Measurements from ENCODE around the gene SIPA1L2.

The SIPA1L2 gene, protein sequence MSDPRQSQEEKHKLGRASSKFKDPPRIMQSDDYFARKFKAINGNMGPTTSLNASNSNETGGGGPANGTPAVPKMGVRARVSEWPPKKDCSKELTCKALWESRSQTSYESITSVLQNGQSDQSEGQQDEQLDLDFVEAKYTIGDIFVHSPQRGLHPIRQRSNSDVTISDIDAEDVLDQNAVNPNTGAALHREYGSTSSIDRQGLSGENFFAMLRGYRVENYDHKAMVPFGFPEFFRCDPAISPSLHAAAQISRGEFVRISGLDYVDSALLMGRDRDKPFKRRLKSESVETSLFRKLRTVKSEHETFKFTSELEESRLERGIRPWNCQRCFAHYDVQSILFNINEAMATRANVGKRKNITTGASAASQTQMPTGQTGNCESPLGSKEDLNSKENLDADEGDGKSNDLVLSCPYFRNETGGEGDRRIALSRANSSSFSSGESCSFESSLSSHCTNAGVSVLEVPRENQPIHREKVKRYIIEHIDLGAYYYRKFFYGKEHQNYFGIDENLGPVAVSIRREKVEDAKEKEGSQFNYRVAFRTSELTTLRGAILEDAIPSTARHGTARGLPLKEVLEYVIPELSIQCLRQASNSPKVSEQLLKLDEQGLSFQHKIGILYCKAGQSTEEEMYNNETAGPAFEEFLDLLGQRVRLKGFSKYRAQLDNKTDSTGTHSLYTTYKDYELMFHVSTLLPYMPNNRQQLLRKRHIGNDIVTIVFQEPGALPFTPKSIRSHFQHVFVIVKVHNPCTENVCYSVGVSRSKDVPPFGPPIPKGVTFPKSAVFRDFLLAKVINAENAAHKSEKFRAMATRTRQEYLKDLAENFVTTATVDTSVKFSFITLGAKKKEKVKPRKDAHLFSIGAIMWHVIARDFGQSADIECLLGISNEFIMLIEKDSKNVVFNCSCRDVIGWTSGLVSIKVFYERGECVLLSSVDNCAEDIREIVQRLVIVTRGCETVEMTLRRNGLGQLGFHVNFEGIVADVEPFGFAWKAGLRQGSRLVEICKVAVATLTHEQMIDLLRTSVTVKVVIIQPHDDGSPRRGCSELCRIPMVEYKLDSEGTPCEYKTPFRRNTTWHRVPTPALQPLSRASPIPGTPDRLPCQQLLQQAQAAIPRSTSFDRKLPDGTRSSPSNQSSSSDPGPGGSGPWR (N-terminal part only)

DNA sequence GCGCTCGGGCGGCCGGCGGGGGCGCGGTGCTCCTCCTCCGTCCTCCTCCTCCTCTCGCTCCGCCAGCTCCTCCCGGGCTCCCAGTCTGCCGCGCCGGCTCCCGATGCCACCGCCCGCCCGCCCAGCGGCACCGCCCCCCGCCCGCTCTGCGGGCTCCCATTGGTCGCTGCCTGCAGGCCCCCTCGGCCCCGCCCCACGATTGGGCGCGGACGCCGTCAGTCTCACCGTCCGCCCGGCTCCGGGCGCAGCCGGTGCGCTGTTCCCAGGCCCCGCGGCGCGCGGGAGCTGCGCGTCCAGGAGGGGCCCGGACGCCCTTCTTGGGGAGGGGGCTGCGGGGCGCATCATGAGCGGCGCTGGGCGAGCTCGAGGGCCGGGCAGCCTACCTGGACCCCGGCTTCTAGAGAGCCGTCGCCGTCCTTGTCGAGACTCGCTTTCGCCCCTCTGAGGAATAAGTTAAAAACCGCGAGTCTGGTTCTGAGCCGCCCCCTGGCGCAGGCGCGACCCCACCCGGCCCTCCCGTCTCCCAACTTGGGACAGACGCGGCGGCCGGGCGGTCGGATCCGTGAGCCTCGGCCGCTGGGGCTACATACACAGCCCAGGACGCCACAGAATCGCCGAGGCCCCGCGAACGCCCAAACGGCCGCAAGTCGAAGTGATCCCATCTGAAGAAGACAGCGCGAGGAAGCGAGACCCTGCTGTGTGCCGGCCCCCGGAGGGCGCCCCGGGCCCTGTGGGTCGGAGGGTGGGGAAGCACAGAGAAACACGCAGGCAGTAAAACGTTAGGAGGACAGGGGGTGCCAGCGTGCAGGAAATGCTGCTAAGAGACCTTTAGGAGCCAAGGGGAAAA is at the start of gene SIPA1L2:
Gene SIPA1L2, minus strand, starts transcription at position 87 of the 847 bp plus-strand sequence. CDS start 114,794 bp downstream, outside the sequence.
- Histone ChIP-seq H3K27ac (ENCODE audit: low read depth, low read length, poor library complexity, severe bottlenecking) (no peak within 1 kb of the TSS), H3K4me1 (ENCODE audit: insufficient read depth, low read length, severe bottlenecking) (no peaks in the 10 kb centered on the region), H3K36me3 (ENCODE audit: insufficient read depth, low read length) (no peaks in the 10 kb centered on the region), H3K9ac (ENCODE audit: low read length) (no peak within 1 kb of the TSS), H4K20me1 (ENCODE audit: insufficient read depth, low read length) (no peaks in the 10 kb centered on the region), H3K4me3 (ENCODE audit: low read depth, low read length, poor library complexity, severe bottlenecking) (no peak within 1 kb of the TSS), H2AFZ (ENCODE audit: low read length) (no peak within 1 kb of the TSS), H3F3A (ENCODE audit: insufficient read depth, low read length) (no peaks in the 10 kb centered on the region), H3K9me2 (ENCODE audit: low read depth, low read length) (no peaks in the 10 kb centered on the region), H3K9me3 (ENCODE audit: low read length) (no peaks in the 10 kb centered on the region), H3K79me2 (ENCODE audit: insufficient read depth, low read length) (no peaks in the 10 kb centered on the region), H3K4me2 (ENCODE audit: low read length) (no peak within 1 kb of the TSS), H3K27me3 (ENCODE audit: insufficient read depth, low read length) (no peaks in the 10 kb centered on the region)
- TF ChIP-seq, protein P1, sequence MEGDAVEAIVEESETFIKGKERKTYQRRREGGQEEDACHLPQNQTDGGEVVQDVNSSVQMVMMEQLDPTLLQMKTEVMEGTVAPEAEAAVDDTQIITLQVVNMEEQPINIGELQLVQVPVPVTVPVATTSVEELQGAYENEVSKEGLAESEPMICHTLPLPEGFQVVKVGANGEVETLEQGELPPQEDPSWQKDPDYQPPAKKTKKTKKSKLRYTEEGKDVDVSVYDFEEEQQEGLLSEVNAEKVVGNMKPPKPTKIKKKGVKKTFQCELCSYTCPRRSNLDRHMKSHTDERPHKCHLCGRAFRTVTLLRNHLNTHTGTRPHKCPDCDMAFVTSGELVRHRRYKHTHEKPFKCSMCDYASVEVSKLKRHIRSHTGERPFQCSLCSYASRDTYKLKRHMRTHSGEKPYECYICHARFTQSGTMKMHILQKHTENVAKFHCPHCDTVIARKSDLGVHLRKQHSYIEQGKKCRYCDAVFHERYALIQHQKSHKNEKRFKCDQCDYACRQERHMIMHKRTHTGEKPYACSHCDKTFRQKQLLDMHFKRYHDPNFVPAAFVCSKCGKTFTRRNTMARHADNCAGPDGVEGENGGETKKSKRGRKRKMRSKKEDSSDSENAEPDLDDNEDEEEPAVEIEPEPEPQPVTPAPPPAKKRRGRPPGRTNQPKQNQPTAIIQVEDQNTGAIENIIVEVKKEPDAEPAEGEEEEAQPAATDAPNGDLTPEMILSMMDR (IDR thresholded peaks at IDR 0.05; ENCODE audit: low read length) = no peak
- no peak for TF ChIP-seq EZH2 (IDR thresholded peaks at IDR 0.05; ENCODE audit: borderline replicate concordance, low read length)

DNA sequence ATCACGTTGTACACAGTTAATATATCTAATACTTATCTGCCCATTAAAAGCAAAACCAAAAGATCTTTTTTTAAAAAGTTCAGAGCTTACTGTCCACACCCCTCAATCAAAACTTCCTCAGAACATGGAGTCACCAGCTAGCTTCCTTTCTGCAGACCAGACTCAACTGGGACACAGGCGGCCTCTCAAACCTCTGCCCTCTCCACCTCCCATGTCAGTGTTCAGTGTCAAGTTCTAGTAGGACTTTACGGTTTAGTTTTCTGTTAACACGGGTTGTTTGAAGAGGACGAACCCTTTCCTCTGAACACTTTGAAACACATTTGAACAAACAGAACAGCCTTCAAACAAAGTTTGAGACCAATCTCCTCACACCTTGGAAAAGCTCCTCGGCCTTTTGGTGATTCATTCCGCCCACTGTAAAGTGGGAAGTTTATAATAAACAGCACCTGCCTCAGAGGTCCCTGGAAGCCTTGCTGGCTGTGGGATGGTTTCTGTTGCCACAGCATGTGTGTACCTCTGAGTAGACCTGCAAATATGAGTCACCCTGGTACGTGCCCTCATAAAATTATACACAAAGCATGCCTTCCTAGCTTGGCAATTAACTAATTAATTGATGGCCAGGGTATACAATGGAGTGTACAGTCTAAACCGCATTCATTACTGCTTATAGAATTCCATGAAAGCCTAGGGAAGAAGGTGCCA is 48.4 kb upstream of the SIPA1L2 start:
- H3K36me3 ChIP-seq (ENCODE audit: insufficient read depth, low read length) = no peaks in the 10 kb centered on the region
- no peak overlapping the region for H3K27ac ChIP-seq (ENCODE audit: low read depth, low read length, poor library complexity, severe bottlenecking)

More for the DNA sequence above, 48.4 kb upstream of the SIPA1L2 start:
- Histone ChIP-seq H3K79me2 (ENCODE audit: insufficient read depth, low read length) (no peaks in the 10 kb centered on the region), H2AFZ (ENCODE audit: low read length) (no peak overlapping the region), H4K20me1 (ENCODE audit: insufficient read depth, low read length) (no peaks in the 10 kb centered on the region), H3K9me3 (ENCODE audit: low read length) (no peaks in the 10 kb centered on the region), H3K9me2 (ENCODE audit: low read depth, low read length) (no peaks in the 10 kb centered on the region), H3K4me2 (ENCODE audit: low read length) (no peak overlapping the region), H3F3A (ENCODE audit: insufficient read depth, low read length) (no peaks in the 10 kb centered on the region), H3K27me3 (ENCODE audit: insufficient read depth, low read length) (no peaks in the 10 kb centered on the region), H3K9ac (ENCODE audit: low read length) (no peak overlapping the region), H3K4me3 (ENCODE audit: low read depth, low read length, poor library complexity, severe bottlenecking) (no peak overlapping the region), H3K4me1 (ENCODE audit: insufficient read depth, low read length, severe bottlenecking) (no peaks in the 10 kb centered on the region)
- TF ChIP-seq EZH2 (IDR thresholded peaks at IDR 0.05; ENCODE audit: borderline replicate concordance, low read length) = no peak
- TF ChIP-seq, protein P1 (IDR thresholded peaks at IDR 0.05; ENCODE audit: low read length) = no peak

Data from OCI-LY1 (cell line).